Dermis blood vessel endothelial cell (primary cell): ENCODE measurements around the gene STARD7. TPM values are rescaled to one million over a fixed set of nuclear protein-coding genes. Genes with fewer than 3 reads are reported as not detected.

Experiments
- DNase-seq: peaks from one replicate; pipeline ENCODE4 v3.0.0; 2010
- total RNA-seq: library from RNA; depleted of rRNA; stranded (reverse); fragments of >200 nt; gene quantifications from 2 replicates; pipeline ENCODE4 v1.2.3, GENCODE V29; 2014

STARD7 gene
- total RNA-seq, 1 donor from 2014 or later = 301 TPM

- DNase-seq = peak; percentile 15
Observed at GRCh38 chr2:96197546-96198255, 10.9 kb downstream of the STARD7 start.

GRCh38 chr2:96195410-96196066 is 13.1 kb downstream of the STARD7 start:
- DNase-seq = no peak

GRCh38 chr2:96191937-96192670 is 16.5 kb downstream of the STARD7 start:
- DNase-seq = no peak

- no peak for DNase-seq
Observed at GRCh38 chr2:96188821-96189526, 19.7 kb downstream of the STARD7 start.

GRCh38 chr2:96186562-96186961 is 22.1 kb downstream of the STARD7 start:
- DNase-seq = no peak

- DNase-seq = no peak
Observed at GRCh38 chr2:96185516-96185915, 23.1 kb downstream of the STARD7 start.

- no peak for DNase-seq
Observed at GRCh38 chr2:96184989-96185388, 23.6 kb downstream of the STARD7 start.

GRCh38 chr2:96184188-96184587 is 24.4 kb downstream of the STARD7 start:
- DNase-seq = no peak

GRCh38 chr2:96181529-96181928 is 27.1 kb downstream of the STARD7 start:
- DNase-seq = no peak

GRCh38 chr2:96180521-96180920 is 28.1 kb downstream of the STARD7 start:
- DNase-seq = no peak

- no peak for DNase-seq
Observed at GRCh38 chr2:96180002-96180401, 28.6 kb downstream of the STARD7 start.

GRCh38 chr2:96176661-96177060 is 32.0 kb downstream of the STARD7 start:
- DNase-seq = no peak

- no peak for DNase-seq
Observed at GRCh38 chr2:96175951-96176350, 32.7 kb downstream of the STARD7 start.

- peak; percentile 81 for DNase-seq
Observed at GRCh38 chr2:96174251-96175144, 34.1 kb downstream of the STARD7 start.

- no peak for DNase-seq
Observed at GRCh38 chr2:96171831-96172230, 36.8 kb downstream of the STARD7 start.

GRCh38 chr2:96170626-96171025 is 38.0 kb downstream of the STARD7 start:
- DNase-seq = no peak

GRCh38 chr2:96169868-96170507 is 38.6 kb downstream of the STARD7 start:
- no peak for DNase-seq

GRCh38 chr2:96167407-96168013 is 41.1 kb downstream of the STARD7 start:
- no peak for DNase-seq

GRCh38 chr2:96164459-96165184 is 44.0 kb downstream of the STARD7 start:
- DNase-seq = no peak

GRCh38 chr2:96163768-96164429 is 44.7 kb downstream of the STARD7 start:
- no peak for DNase-seq
